NT2/D1 (cell line): Measurements from ENCODE around the gene FKBP5.

Experiments used
- SUZ12 ChIP-seq: IDR thresholded peaks from 2 replicates; pipeline ENCODE4 v1.6.1; 2011; ENCODE audit not compliant: insufficient read length, insufficient read depth; ENCODE audit errors: extremely low read depth
- YY1 ChIP-seq: IDR thresholded peaks from 2 replicates; pipeline ENCODE4 v1.6.1; 2011; ENCODE audit not compliant: insufficient read length, insufficient read depth
- ZNF274 ChIP-seq: IDR thresholded peaks from 2 replicates; pipeline ENCODE4 v1.6.1; 2011; ENCODE audit warnings: mild to moderate bottlenecking, low read depth, low read length

GRCh38 chr6:35668744-35669450, 19.8 kb downstream of the FKBP5 start:
- TF ChIP-seq ZNF274 = no peak
- no peak for TF ChIP-seq SUZ12
- no peak for TF ChIP-seq YY1
